Lung (tissue), 12 donors: ENCODE results near the gene DLEC1. TPM values are rescaled to one million over a fixed set of nuclear protein-coding genes. Genes with fewer than 3 reads are reported as not detected.

ENCODE experiments used
- ATAC-seq: fragments of 200-7000 bp; cut with Tn5 transposase; one replicate; pipeline ENCODE4 v1.9.1; 2020; ENCODE audit warnings: moderate number of reproducible peaks; ENCODE audit not compliant: insufficient read depth, low FRiP score
- DNase-seq, 3 donors: peaks; one replicate each; pipeline ENCODE4 v3.0.0-alpha.2; 2013 to 2017
- H3K27ac ChIP-seq, 2 donors: one replicate each; pipeline ENCODE4 v1.5.1; 2013; ENCODE audit warnings: mild to moderate bottlenecking in 2 of 2, moderate library complexity in 2 of 2, control low read depth in 1 of 2, inconsistent platforms in 1 of 2, low read depth in 1 of 2, low read length in 1 of 2
- H3K27me3 ChIP-seq, 3 donors: one replicate each; pipeline ENCODE4 v1.5.1; 2013; ENCODE audit warnings: low read length in 2 of 3; ENCODE audit not compliant: control insufficient read depth in 3 of 3, insufficient read depth in 3 of 3
- H3K36me3 ChIP-seq, 4 donors: one replicate each; pipeline ENCODE4 v1.5.1; 2013; ENCODE audit warnings: low read length in 4 of 4, mild to moderate bottlenecking in 1 of 4, moderate library complexity in 1 of 4; ENCODE audit not compliant: control insufficient read depth in 4 of 4, insufficient read depth in 4 of 4
- H3K4me1 ChIP-seq, 5 donors: one replicate each; pipeline ENCODE4 v1.5.1; 2013; ENCODE audit warnings: low read length in 5 of 5, mild to moderate bottlenecking in 2 of 5, moderate library complexity in 1 of 5; ENCODE audit not compliant: control insufficient read depth in 5 of 5, insufficient read depth in 5 of 5
- H3K4me3 ChIP-seq: one replicate; pipeline ENCODE4 v1.5.1; 2013; ENCODE audit warnings: mild to moderate bottlenecking, control low read depth, moderate library complexity
- H3K9ac ChIP-seq, 2 donors: one replicate each; pipeline ENCODE4 v1.5.1; 2013; ENCODE audit warnings: low read length in 2 of 2, control low read depth in 1 of 2; ENCODE audit not compliant: insufficient read depth in 1 of 2
- H3K9me3 ChIP-seq, 4 donors: one replicate each; pipeline ENCODE4 v1.5.1; 2013; ENCODE audit warnings: low read length in 3 of 4, mild to moderate bottlenecking in 1 of 4, moderate library complexity in 1 of 4; ENCODE audit not compliant: control insufficient read depth in 4 of 4, insufficient read depth in 3 of 4
- CTCF ChIP-seq: IDR thresholded peaks from 2 replicates; pipeline ENCODE4 v1.5.1; 2012; ENCODE audit warnings: mild to moderate bottlenecking; ENCODE audit errors: control extremely low read depth, extremely low read depth
- WGBS, 2 donors: extraction: QIAGEN DNeasy Blood & Tissue Kit; methylation state at CpG; one replicate each; pipeline ENCODE4 v1.1.7; 2013; 5-methylcytosine and 5-hydroxymethylcytosine counted together
- polyA plus RNA-seq, 2 donors: library from polyadenylated mRNA; stranded (reverse); fragments of 200-250 nt; gene quantifications; one replicate each; pipeline ENCODE4 v1.2.1, GENCODE V29; 2013
- total RNA-seq, 2 donors: library from RNA; depleted of rRNA in 1 of 2; stranded (reverse); fragments of >200 nt in 1 of 2; gene quantifications; one replicate each; pipeline ENCODE4 v1.2.1, GENCODE V29; 2014 to 2021
- donor health status: control.
- donor health status: control.
- donor health status: Bipolar disorder and iron deficiency.
- donor health status: healthy.
- donor health status: DM: yes; HTN: yes; CAD: no.

Gene DLEC1
- total and polyA plus RNA-seq, 4 donors: 4.2 to 28.8 (median 8.0) TPM

DNA sequence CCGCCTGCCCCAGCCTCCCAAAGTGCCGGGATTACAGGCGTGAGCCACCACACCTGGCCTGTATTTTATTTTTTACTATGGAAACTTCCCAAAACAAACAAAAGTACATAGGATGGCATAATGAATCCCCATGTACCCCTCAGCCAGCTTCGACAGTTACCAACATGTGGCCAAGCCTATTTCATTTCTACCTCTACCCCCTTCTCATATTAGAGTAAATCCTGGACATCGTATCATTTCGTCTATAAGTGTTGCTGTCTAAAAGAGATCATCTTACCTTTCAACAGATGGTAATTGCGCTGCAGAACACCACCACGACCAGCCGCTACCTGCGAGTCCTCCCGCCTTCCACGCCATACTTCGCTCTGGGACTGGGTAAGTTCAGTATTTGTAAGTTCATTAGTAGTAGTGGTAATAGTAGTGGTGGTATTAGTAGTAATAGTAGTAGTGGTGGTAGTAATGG lies 44.9 kb downstream of the DLEC1 start:
- DNase-seq: peak in 1 of 3 donors; percentile 22
- Histone ChIP-seq H3K9ac (no peak overlapping the region), H3K36me3 (peaks cover 0 to 3% (median 1%) of the 10 kb centered on the region in 4 donors), H3K4me3 (no peak overlapping the region), H3K27ac (no peak overlapping the region), H3K27me3 (no peaks in the 10 kb centered on the region), H3K9me3 (peaks cover 0 to 4% (median 2%) of the 10 kb centered on the region in 4 donors), H3K4me1 (no peaks in the 10 kb centered on the region)
- WGBS, 2 donors: 94 to 98% methylated on average over 13 of the region's 13 CpGs
- TF ChIP-seq CTCF: no peak
- ATAC-seq: no peak

- 65 to 77% methylated on average over 7 of the region's 7 CpGs for WGBS, 2 donors
- Histone ChIP-seq H3K4me1 (no peaks in the 10 kb centered on the region), H3K27ac (peak overlapping the region in 1 of 2 donors; percentile 32), H3K36me3 (peaks cover 0 to 3% (median 1%) of the 10 kb centered on the region in 4 donors), H3K27me3 (no peaks in the 10 kb centered on the region), H3K9me3 (peaks cover 0 to 4% (median 2%) of the 10 kb centered on the region in 4 donors), H3K9ac (no peak overlapping the region), H3K4me3 (no peak overlapping the region)
- TF ChIP-seq CTCF: no peak
- DNase-seq (peak; percentile 62 to 84 (median 74)), ATAC-seq (peak; percentile 62)
Measured at GRCh38 chr3:38084334-38085310, 45.6 kb downstream of the DLEC1 start.

GRCh38 chr3:38085311-38085942 lies 46.4 kb downstream of the DLEC1 start:
- no peak for DNase-seq
- H3K4me1 ChIP-seq: no peaks in the 10 kb centered on the region
- H3K9ac ChIP-seq: no peak overlapping the region
- H3K4me3 ChIP-seq: no peak overlapping the region
- peaks cover 0 to 4% (median 2%) of the 10 kb centered on the region in 4 donors for H3K9me3 ChIP-seq
- peaks cover 0 to 3% (median 1%) of the 10 kb centered on the region in 4 donors for H3K36me3 ChIP-seq
- no peak for TF ChIP-seq CTCF
- 89 to 92% methylated on average over 11 of the region's 11 CpGs for WGBS, 2 donors
- no peaks in the 10 kb centered on the region for H3K27me3 ChIP-seq
- no peak for ATAC-seq
- no peak overlapping the region for H3K27ac ChIP-seq
